HepG2 (cell line): Measurements from ENCODE around the gene FGD5. TPM values are rescaled to one million over a fixed set of nuclear protein-coding genes. Genes with fewer than 3 reads are reported as not detected.

ENCODE experiments used
- AGO1 ChIP-seq: fragments of 200-400 bp; formaldehyde crosslinking; IDR thresholded peaks from 2 replicates; pipeline ENCODE4 v1.6.1; 2017; ENCODE audit warnings: mild to moderate bottlenecking, low read depth, low read length, moderate library complexity; ENCODE audit not compliant: poor library complexity, severe bottlenecking
- ARNT2 ChIP-seq: sonication (generic); formaldehyde crosslinking; IDR thresholded peaks from 2 replicates; pipeline ENCODE4 v1.8.0; 2022; ENCODE audit warnings: mild to moderate bottlenecking, low read depth, missing genetic modification reagents, moderate library complexity
- FOXO1 ChIP-seq: sonication (generic); formaldehyde crosslinking; IDR thresholded peaks from 2 replicates; pipeline ENCODE4 v1.4.0; 2020; ENCODE audit warnings: missing genetic modification reagents
- GABPA ChIP-seq, 2 experiments: IDR thresholded peaks; 2 replicates each; pipeline ENCODE4 v1.6.1; 2011 to 2016; ENCODE audit warnings: low read depth in 2 of 2, low read length in 1 of 2, missing biosample characterization in 1 of 2, missing genetic modification characterization in 1 of 2
- GATA4 ChIP-seq: sonication (generic); IDR thresholded peaks from 2 replicates; pipeline ENCODE4 v1.6.1; 2016; ENCODE audit warnings: antibody characterized with exemption, low read depth, borderline replicate concordance
- MTF2 ChIP-seq: sonication (generic); formaldehyde crosslinking; IDR thresholded peaks from 2 replicates; pipeline ENCODE4 v1.5.0; 2020; ENCODE audit warnings: missing genetic modification reagents, borderline replicate concordance
- NCOR1 ChIP-seq: fragments of 200-600 bp; sonication (generic); IDR thresholded peaks from 2 replicates; pipeline ENCODE4 v1.7.0; 2017; ENCODE audit warnings: antibody characterized with exemption, low read length, borderline replicate concordance
- PHF5A ChIP-seq: IDR thresholded peaks from one replicate; pipeline ENCODE4 v1.6.1; 2018; ENCODE audit warnings: low read depth, missing genetic modification reagents; ENCODE audit not compliant: unreplicated experiment
- ZEB1 ChIP-seq: IDR thresholded peaks from 2 replicates; pipeline ENCODE4 v1.6.1; 2012; ENCODE audit warnings: mild to moderate bottlenecking, low read depth, inconsistent platforms; ENCODE audit not compliant: insufficient replicate concordance
- ZNF510 ChIP-seq: sonication (generic); formaldehyde crosslinking; IDR thresholded peaks from 2 replicates; pipeline ENCODE4 v1.4.0; 2020; ENCODE audit warnings: low read depth, mild to moderate bottlenecking, missing genetic modification reagents
- ZNF761 ChIP-seq: sonication (generic); formaldehyde crosslinking; conservative IDR thresholded peaks from 2 replicates; pipeline ENCODE4 v1.4.0; 2020; ENCODE audit warnings: mild to moderate bottlenecking, missing genetic modification reagents
- polyA plus RNA-seq, 8 experiments: library from polyadenylated mRNA; depleted of rRNA in 3 of 8; stranded (reverse) in 7 of 8; unstranded in 1 of 8; fragments of >200 nt; fragmentation: Illumina TruSeq in 4 of 8; extraction: Trizol in 4 of 8; gene quantifications; 2 replicates each; pipeline versions ENCODE4 v1.2.1 to v1.2.3, GENCODE V29; 2011 to 2016; ENCODE audit warnings: low read depth in 4 of 8, missing spikeins in 1 of 8, mixed read lengths in 1 of 8; ENCODE audit not compliant: insufficient read depth in 1 of 8
- total RNA-seq, 5 experiments: library from RNA; depleted of rRNA; stranded (reverse); fragments of >200 nt; fragmentation: Illumina TruSeq; extraction: Trizol; gene quantifications; 2 replicates each; pipeline ENCODE4 v1.2.3, GENCODE V29; 2016; ENCODE audit warnings: low read depth in 1 of 5
- TF ChIP-seq, protein P1 (sequence below): sonication (generic); formaldehyde crosslinking; IDR thresholded peaks from 2 replicates; pipeline ENCODE4 v1.5.1; 2020; ENCODE audit warnings: mild to moderate bottlenecking, missing genetic modification reagents, moderate library complexity
- TF ChIP-seq, protein P2 (sequence below), 2 experiments: sonication (generic) in 1 of 2; formaldehyde crosslinking in 1 of 2; IDR thresholded peaks; 2 replicates each; pipeline versions ENCODE4 v1.5.1 to v1.6.1; 2011 to 2020; ENCODE audit warnings: borderline replicate concordance in 1 of 2, low read depth in 1 of 2, low read length in 1 of 2, mild to moderate bottlenecking in 1 of 2, missing genetic modification reagents in 1 of 2, moderate library complexity in 1 of 2
- TF ChIP-seq, protein P3 (sequence below): sonication (generic); formaldehyde crosslinking; IDR thresholded peaks from 2 replicates; pipeline ENCODE4 v1.9.0; 2021; ENCODE audit warnings: missing genetic modification reagents, borderline replicate concordance
- TF ChIP-seq, protein P4 (sequence below), 2 experiments: IDR thresholded peaks; 2 replicates each; pipeline ENCODE4 v1.6.1; 2011 to 2012; ENCODE audit warnings: low read length in 2 of 2, borderline replicate concordance in 1 of 2, low read depth in 1 of 2, mild to moderate bottlenecking in 1 of 2, moderate library complexity in 1 of 2

Gene FGD5
- total and polyA plus RNA-seq, 2 of the 13 experiments (the other 11 are each of a cell fraction or from before 2014, with no cell fraction given), result 0.17 TPM; not detected in 1

DNA sequence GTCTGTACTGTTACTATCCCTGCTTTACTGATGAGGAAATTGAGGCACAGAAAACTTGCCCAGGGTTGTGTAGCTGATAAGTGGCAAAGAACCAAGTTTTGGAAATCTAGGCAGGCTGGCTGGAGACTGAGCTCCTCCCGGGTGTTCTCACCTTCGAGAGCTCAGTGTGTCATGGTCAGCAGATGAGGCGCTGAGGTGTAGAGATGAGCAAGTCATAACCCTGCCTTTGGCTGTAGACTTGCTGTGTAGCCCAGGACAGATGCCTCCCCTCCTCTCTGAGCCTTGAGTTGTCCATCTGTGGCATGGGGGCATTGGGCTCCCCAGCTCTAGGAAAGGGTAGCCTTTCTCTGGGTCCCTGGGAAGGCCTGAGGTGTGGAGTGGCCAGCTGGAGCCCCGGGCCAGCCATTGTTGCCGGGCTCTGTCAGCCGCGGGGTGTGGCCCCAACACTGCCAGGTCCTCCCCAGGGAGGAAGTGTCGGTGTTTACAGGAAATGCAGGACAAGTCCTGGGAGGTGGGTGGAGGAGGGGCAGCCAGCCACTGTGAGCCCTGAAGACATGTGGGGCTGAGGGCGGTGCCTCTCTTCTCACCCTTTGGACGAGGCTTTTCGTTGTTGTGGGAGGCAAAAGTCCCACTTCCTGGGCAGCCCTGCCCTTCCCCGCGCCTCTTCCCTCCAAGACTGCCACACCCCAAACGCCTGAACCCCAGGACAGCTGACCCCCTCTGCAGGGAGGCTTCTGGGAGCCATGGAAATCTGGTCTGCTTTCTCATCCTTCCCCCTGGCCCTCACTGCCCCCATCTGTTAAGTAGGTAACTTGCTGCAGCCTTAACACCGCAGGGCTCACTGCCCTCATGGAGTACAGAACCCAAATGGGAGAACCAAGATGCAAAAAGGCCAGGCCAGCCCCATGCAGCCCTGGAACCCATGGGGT, 29.1 kb downstream of the FGD5 start (continued):
- TF ChIP-seq, protein P1, sequence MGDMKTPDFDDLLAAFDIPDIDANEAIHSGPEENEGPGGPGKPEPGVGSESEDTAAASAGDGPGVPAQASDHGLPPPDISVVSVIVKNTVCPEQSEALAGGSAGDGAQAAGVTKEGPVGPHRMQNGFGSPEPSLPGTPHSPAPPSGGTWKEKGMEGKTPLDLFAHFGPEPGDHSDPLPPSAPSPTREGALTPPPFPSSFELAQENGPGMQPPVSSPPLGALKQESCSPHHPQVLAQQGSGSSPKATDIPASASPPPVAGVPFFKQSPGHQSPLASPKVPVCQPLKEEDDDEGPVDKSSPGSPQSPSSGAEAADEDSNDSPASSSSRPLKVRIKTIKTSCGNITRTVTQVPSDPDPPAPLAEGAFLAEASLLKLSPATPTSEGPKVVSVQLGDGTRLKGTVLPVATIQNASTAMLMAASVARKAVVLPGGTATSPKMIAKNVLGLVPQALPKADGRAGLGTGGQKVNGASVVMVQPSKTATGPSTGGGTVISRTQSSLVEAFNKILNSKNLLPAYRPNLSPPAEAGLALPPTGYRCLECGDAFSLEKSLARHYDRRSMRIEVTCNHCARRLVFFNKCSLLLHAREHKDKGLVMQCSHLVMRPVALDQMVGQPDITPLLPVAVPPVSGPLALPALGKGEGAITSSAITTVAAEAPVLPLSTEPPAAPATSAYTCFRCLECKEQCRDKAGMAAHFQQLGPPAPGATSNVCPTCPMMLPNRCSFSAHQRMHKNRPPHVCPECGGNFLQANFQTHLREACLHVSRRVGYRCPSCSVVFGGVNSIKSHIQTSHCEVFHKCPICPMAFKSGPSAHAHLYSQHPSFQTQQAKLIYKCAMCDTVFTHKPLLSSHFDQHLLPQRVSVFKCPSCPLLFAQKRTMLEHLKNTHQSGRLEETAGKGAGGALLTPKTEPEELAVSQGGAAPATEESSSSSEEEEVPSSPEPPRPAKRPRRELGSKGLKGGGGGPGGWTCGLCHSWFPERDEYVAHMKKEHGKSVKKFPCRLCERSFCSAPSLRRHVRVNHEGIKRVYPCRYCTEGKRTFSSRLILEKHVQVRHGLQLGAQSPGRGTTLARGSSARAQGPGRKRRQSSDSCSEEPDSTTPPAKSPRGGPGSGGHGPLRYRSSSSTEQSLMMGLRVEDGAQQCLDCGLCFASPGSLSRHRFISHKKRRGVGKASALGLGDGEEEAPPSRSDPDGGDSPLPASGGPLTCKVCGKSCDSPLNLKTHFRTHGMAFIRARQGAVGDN, result peak; percentile 23; the same call in 1 of the 2 replicates
- TF ChIP-seq ZEB1 (no peak), MTF2 (CRISPR knock-in tag) (no peak), PHF5A (CRISPR knock-in tag) (no peak), FOXO1 (CRISPR knock-in tag) (0 out of 2 replicates have a peak, but pooled peaks have one; percentile 15), GABPA (IDR thresholded peaks at IDR 0.05; ENCODE audit: low read depth, low read length) (0 out of 2 replicates have a peak, but pooled peaks have one; percentile 25), GABPA (CRISPR knock-in tag; IDR thresholded peaks at IDR 0.05; ENCODE audit: low read depth) (peak; percentile 71), ARNT2 (no peak), ZNF510 (no peak), NCOR1 (no peak), GATA4 (no peak), AGO1 (no peak), ZNF761 (no peak)
- TF ChIP-seq, protein P2, sequence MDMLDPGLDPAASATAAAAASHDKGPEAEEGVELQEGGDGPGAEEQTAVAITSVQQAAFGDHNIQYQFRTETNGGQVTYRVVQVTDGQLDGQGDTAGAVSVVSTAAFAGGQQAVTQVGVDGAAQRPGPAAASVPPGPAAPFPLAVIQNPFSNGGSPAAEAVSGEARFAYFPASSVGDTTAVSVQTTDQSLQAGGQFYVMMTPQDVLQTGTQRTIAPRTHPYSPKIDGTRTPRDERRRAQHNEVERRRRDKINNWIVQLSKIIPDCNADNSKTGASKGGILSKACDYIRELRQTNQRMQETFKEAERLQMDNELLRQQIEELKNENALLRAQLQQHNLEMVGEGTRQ (IDR thresholded peaks at IDR 0.05; ENCODE audit: low read depth, low read length), result no peak
- TF ChIP-seq, protein P2 (CRISPR knock-in tag; IDR thresholded peaks at IDR 0.05; ENCODE audit: borderline replicate concordance), result no peak
- TF ChIP-seq, protein P3, sequence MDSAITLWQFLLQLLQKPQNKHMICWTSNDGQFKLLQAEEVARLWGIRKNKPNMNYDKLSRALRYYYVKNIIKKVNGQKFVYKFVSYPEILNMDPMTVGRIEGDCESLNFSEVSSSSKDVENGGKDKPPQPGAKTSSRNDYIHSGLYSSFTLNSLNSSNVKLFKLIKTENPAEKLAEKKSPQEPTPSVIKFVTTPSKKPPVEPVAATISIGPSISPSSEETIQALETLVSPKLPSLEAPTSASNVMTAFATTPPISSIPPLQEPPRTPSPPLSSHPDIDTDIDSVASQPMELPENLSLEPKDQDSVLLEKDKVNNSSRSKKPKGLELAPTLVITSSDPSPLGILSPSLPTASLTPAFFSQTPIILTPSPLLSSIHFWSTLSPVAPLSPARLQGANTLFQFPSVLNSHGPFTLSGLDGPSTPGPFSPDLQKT (CRISPR knock-in tag), result no peak
- TF ChIP-seq, protein P4, sequence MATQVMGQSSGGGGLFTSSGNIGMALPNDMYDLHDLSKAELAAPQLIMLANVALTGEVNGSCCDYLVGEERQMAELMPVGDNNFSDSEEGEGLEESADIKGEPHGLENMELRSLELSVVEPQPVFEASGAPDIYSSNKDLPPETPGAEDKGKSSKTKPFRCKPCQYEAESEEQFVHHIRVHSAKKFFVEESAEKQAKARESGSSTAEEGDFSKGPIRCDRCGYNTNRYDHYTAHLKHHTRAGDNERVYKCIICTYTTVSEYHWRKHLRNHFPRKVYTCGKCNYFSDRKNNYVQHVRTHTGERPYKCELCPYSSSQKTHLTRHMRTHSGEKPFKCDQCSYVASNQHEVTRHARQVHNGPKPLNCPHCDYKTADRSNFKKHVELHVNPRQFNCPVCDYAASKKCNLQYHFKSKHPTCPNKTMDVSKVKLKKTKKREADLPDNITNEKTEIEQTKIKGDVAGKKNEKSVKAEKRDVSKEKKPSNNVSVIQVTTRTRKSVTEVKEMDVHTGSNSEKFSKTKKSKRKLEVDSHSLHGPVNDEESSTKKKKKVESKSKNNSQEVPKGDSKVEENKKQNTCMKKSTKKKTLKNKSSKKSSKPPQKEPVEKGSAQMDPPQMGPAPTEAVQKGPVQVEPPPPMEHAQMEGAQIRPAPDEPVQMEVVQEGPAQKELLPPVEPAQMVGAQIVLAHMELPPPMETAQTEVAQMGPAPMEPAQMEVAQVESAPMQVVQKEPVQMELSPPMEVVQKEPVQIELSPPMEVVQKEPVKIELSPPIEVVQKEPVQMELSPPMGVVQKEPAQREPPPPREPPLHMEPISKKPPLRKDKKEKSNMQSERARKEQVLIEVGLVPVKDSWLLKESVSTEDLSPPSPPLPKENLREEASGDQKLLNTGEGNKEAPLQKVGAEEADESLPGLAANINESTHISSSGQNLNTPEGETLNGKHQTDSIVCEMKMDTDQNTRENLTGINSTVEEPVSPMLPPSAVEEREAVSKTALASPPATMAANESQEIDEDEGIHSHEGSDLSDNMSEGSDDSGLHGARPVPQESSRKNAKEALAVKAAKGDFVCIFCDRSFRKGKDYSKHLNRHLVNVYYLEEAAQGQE (IDR thresholded peaks at IDR 0.05; ENCODE audit: borderline replicate concordance in 1 of 2, low read depth in 1 of 2, low read length in 2 of 2), result no peak
